GM12878 (cell line): ENCODE measurements around the gene UTS2R. TPM values are rescaled to one million over a fixed set of nuclear protein-coding genes. Genes with fewer than 3 reads are reported as not detected.

Source experiments
- CHD2 ChIP-seq: IDR thresholded peaks from 2 replicates; pipeline ENCODE4 v1.6.1; 2011; ENCODE audit warnings: low read depth, low read length, improper control_type of control experiment, borderline replicate concordance
- CREB1 ChIP-seq: IDR thresholded peaks from 2 replicates; pipeline ENCODE4 v1.6.1; 2012; ENCODE audit warnings: low read depth, mild to moderate bottlenecking, inconsistent platforms
- CREM ChIP-seq: IDR thresholded peaks from 2 replicates; pipeline ENCODE4 v1.6.1; 2014; ENCODE audit warnings: antibody characterized with exemption, low read depth
- DPF2 ChIP-seq: fragments of 450-650 bp; IDR thresholded peaks from 2 replicates; pipeline ENCODE4 v1.6.1; 2017; ENCODE audit warnings: mild to moderate bottlenecking
- PAX5 ChIP-seq: IDR thresholded peaks from 2 replicates; pipeline ENCODE4 v1.6.1; 2011; ENCODE audit warnings: low read depth, low read length, borderline replicate concordance
- PML ChIP-seq: IDR thresholded peaks from 2 replicates; pipeline ENCODE4 v1.6.1; 2012; ENCODE audit warnings: low read length, inconsistent platforms
- RAD51 ChIP-seq: fragments of 450-650 bp; IDR thresholded peaks from 2 replicates; pipeline ENCODE4 v1.6.1; 2016; ENCODE audit warnings: moderate library complexity, mild to moderate bottlenecking, inconsistent platforms
- RB1 ChIP-seq: fragments of 450-650 bp; formaldehyde crosslinking; IDR thresholded peaks from 2 replicates; pipeline ENCODE4 v1.6.1; 2017; ENCODE audit warnings: mild to moderate bottlenecking, borderline replicate concordance
- RBBP5 ChIP-seq: fragments of 200-600 bp; sonication (generic); conservative IDR thresholded peaks from 2 replicates; pipeline ENCODE4 v1.6.1; 2016
- RFX5 ChIP-seq: IDR thresholded peaks from 2 replicates; pipeline ENCODE4 v1.6.1; 2011; ENCODE audit warnings: low read depth, low read length, improper control_type of control experiment
- SMC3 ChIP-seq: IDR thresholded peaks from 2 replicates; pipeline ENCODE4 v1.6.1; 2011; ENCODE audit warnings: low read length, improper control_type of control experiment, borderline replicate concordance
- SPI1 ChIP-seq: IDR thresholded peaks from 2 replicates; pipeline ENCODE4 v1.6.1; 2011; ENCODE audit warnings: low read depth, mild to moderate bottlenecking, low read length, moderate library complexity, borderline replicate concordance; ENCODE audit not compliant: insufficient read depth
- SUPT20H ChIP-seq: IDR thresholded peaks from 2 replicates; pipeline ENCODE4 v1.6.1; 2011; ENCODE audit warnings: low read depth, mild to moderate bottlenecking, low read length, moderate library complexity, borderline replicate concordance; ENCODE audit not compliant: control insufficient read depth
- TBL1XR1 ChIP-seq: IDR thresholded peaks from 2 replicates; pipeline ENCODE4 v1.6.1; 2012; ENCODE audit warnings: low read depth, low read length, improper control_type of control experiment
- polyA plus RNA-seq, 11 experiments: library from polyadenylated mRNA; depleted of rRNA in 4 of 11; unstranded in 6 of 11; stranded (reverse) in 5 of 11; fragments of >200 nt; fragmentation: Nextera tagmentation in 4 of 11; fragmentation: Illumina TruSeq in 1 of 11; extraction: Ambion mirVana in 4 of 11; extraction: Trizol in 1 of 11; gene quantifications; 1 replicate in 1 of 11; 2 replicates in 10 of 11; pipeline versions ENCODE4 v1.2.1 to v1.2.3, GENCODE V29; 2011 to 2016; ENCODE audit warnings: inconsistent platforms in 2 of 11, missing spikeins in 2 of 11, low read depth in 1 of 11
- total RNA-seq, 4 experiments: library from RNA; depleted of rRNA in 3 of 4; stranded (reverse); fragments of >200 nt in 3 of 4; fragmentation: Illumina TruSeq in 1 of 4; extraction: Trizol in 1 of 4; gene quantifications; 2 replicates each; pipeline versions ENCODE4 v1.2.1 to v1.2.3, GENCODE V29; 2013 to 2021
- TF ChIP-seq, protein P1 (sequence below): fragments of 450-650 bp; IDR thresholded peaks from 2 replicates; pipeline ENCODE4 v1.6.1; 2017; ENCODE audit warnings: mild to moderate bottlenecking, low read depth, inconsistent platforms; ENCODE audit not compliant: poor library complexity, severe bottlenecking
- TF ChIP-seq, protein P2 (sequence below): fragments of 450-650 bp; IDR thresholded peaks from 2 replicates; pipeline ENCODE4 v1.6.1; 2016; ENCODE audit warnings: mild to moderate bottlenecking, moderate library complexity, borderline replicate concordance
- TF ChIP-seq, protein P3 (sequence below): IDR thresholded peaks from 2 replicates; pipeline ENCODE4 v1.6.1; 2012; ENCODE audit warnings: mild to moderate bottlenecking, low read depth, low read length
- TF ChIP-seq, protein P4 (sequence below), 3 experiments: IDR thresholded peaks in 2 of 3; conservative IDR thresholded peaks in 1 of 3; 2 replicates each; pipeline ENCODE4 v1.5.1; 2011; ENCODE audit warnings: low read depth in 3 of 3, low read length in 3 of 3, mild to moderate bottlenecking in 3 of 3, control low read depth in 2 of 3, moderate library complexity in 2 of 3, inconsistent platforms in 1 of 3, mixed read lengths in 1 of 3; ENCODE audit not compliant: control insufficient read depth in 2 of 3, insufficient read depth in 1 of 3; ENCODE audit errors: extremely low read depth in 1 of 3

The UTS2R gene
- total and polyA plus RNA-seq, 10 of the 15 experiments (the other 5 are each of a cell fraction or from before 2014, with no cell fraction given), result 0.04 to 0.36 (median 0.11) TPM; not detected in 6

DNA sequence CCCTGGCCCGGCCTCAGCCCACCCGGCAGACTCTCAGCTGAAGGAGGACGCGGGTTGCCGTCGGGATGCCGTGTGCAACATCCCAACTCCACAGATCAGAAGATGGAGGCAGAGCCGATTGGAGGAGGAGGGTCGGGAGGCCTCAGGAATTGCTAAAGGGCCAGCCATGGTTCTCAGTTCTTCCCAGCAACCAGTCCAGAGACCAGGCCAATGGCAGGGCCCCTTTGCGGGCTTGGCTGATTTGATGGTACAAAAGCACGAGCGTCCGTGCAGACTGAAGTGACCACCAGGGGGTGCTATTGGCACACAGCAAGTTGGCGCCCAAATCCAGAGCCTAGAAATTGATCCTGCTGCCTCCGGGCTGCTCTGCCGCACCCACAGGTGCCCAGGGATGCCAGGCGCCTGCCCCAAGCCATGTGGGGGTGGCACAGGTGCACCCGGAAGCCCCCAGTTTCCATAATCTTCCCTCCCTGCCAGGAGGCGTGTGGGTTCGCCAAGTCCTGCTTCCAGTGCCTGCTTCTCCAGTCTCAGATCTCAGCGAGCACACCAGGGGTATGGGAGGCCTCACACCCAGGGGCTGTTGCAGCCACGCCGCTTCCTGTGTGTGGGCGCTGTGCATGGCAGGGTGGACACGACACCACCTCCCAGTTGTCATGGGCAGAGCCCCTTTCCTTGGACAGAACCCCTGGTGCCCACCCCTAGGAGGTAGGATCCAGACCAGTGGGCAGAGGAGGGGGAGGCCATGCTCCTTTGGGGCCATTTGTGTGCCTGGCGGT is 19.7 kb upstream of the UTS2R start (continued):
- TF ChIP-seq DPF2, result no peak
- no peak for TF ChIP-seq CREM
- no peak for TF ChIP-seq PAX5
- no peak for TF ChIP-seq SPI1
- no peak for TF ChIP-seq CHD2
- TF ChIP-seq RBBP5, result no peak
- TF ChIP-seq, protein P1, sequence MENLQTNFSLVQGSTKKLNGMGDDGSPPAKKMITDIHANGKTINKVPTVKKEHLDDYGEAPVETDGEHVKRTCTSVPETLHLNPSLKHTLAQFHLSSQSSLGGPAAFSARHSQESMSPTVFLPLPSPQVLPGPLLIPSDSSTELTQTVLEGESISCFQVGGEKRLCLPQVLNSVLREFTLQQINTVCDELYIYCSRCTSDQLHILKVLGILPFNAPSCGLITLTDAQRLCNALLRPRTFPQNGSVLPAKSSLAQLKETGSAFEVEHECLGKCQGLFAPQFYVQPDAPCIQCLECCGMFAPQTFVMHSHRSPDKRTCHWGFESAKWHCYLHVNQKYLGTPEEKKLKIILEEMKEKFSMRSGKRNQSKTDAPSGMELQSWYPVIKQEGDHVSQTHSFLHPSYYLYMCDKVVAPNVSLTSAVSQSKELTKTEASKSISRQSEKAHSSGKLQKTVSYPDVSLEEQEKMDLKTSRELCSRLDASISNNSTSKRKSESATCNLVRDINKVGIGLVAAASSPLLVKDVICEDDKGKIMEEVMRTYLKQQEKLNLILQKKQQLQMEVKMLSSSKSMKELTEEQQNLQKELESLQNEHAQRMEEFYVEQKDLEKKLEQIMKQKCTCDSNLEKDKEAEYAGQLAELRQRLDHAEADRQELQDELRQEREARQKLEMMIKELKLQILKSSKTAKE, result no peak
- TF ChIP-seq RAD51, result no peak
- peak; percentile 97 for TF ChIP-seq SMC3
- TF ChIP-seq RFX5, result peak; percentile 92
- no peak for TF ChIP-seq PML
- TF ChIP-seq, protein P2, sequence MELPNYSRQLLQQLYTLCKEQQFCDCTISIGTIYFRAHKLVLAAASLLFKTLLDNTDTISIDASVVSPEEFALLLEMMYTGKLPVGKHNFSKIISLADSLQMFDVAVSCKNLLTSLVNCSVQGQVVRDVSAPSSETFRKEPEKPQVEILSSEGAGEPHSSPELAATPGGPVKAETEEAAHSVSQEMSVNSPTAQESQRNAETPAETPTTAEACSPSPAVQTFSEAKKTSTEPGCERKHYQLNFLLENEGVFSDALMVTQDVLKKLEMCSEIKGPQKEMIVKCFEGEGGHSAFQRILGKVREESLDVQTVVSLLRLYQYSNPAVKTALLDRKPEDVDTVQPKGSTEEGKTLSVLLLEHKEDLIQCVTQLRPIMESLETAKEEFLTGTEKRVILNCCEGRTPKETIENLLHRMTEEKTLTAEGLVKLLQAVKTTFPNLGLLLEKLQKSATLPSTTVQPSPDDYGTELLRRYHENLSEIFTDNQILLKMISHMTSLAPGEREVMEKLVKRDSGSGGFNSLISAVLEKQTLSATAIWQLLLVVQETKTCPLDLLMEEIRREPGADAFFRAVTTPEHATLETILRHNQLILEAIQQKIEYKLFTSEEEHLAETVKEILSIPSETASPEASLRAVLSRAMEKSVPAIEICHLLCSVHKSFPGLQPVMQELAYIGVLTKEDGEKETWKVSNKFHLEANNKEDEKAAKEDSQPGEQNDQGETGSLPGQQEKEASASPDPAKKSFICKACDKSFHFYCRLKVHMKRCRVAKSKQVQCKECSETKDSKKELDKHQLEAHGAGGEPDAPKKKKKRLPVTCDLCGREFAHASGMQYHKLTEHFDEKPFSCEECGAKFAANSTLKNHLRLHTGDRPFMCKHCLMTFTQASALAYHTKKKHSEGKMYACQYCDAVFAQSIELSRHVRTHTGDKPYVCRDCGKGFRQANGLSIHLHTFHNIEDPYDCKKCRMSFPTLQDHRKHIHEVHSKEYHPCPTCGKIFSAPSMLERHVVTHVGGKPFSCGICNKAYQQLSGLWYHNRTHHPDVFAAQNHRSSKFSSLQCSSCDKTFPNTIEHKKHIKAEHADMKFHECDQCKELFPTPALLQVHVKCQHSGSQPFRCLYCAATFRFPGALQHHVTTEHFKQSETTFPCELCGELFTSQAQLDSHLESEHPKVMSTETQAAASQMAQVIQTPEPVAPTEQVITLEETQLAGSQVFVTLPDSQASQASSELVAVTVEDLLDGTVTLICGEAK, result no peak
- 0 out of 2 replicates have a peak, but pooled peaks have one; percentile 4 for TF ChIP-seq CREB1
- TF ChIP-seq TBL1XR1, result no peak
- no peak for TF ChIP-seq SUPT20H
- peak; percentile 85; the same call in 1 of the 2 replicates for TF ChIP-seq RB1
- TF ChIP-seq, protein P3, sequence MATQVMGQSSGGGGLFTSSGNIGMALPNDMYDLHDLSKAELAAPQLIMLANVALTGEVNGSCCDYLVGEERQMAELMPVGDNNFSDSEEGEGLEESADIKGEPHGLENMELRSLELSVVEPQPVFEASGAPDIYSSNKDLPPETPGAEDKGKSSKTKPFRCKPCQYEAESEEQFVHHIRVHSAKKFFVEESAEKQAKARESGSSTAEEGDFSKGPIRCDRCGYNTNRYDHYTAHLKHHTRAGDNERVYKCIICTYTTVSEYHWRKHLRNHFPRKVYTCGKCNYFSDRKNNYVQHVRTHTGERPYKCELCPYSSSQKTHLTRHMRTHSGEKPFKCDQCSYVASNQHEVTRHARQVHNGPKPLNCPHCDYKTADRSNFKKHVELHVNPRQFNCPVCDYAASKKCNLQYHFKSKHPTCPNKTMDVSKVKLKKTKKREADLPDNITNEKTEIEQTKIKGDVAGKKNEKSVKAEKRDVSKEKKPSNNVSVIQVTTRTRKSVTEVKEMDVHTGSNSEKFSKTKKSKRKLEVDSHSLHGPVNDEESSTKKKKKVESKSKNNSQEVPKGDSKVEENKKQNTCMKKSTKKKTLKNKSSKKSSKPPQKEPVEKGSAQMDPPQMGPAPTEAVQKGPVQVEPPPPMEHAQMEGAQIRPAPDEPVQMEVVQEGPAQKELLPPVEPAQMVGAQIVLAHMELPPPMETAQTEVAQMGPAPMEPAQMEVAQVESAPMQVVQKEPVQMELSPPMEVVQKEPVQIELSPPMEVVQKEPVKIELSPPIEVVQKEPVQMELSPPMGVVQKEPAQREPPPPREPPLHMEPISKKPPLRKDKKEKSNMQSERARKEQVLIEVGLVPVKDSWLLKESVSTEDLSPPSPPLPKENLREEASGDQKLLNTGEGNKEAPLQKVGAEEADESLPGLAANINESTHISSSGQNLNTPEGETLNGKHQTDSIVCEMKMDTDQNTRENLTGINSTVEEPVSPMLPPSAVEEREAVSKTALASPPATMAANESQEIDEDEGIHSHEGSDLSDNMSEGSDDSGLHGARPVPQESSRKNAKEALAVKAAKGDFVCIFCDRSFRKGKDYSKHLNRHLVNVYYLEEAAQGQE, result no peak
- TF ChIP-seq, protein P4, sequence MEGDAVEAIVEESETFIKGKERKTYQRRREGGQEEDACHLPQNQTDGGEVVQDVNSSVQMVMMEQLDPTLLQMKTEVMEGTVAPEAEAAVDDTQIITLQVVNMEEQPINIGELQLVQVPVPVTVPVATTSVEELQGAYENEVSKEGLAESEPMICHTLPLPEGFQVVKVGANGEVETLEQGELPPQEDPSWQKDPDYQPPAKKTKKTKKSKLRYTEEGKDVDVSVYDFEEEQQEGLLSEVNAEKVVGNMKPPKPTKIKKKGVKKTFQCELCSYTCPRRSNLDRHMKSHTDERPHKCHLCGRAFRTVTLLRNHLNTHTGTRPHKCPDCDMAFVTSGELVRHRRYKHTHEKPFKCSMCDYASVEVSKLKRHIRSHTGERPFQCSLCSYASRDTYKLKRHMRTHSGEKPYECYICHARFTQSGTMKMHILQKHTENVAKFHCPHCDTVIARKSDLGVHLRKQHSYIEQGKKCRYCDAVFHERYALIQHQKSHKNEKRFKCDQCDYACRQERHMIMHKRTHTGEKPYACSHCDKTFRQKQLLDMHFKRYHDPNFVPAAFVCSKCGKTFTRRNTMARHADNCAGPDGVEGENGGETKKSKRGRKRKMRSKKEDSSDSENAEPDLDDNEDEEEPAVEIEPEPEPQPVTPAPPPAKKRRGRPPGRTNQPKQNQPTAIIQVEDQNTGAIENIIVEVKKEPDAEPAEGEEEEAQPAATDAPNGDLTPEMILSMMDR (IDR thresholded peaks at IDR 0.05 in 2 of 3, conservative IDR thresholded peaks at IDR 0.05 in 1 of 3; ENCODE audit: control insufficient read depth in 2 of 3, extremely low read depth in 1 of 3, insufficient read depth in 1 of 3, low read depth in 3 of 3, low read length in 3 of 3), result peak; percentile 92 to 93 (median 92)
